SK-N-SH treated with all-trans-retinoic acid at 6 μM for 48 hours (cell line): ENCODE measurements around the gene PPFIBP1.

Experiments used
- GLIS3 ChIP-seq: fragments of 250-450 bp; sonication (Bioruptor Pico); IDR thresholded peaks from 2 replicates; pipeline ENCODE4 v1.5.0; 2020; ENCODE audit warnings: mild to moderate bottlenecking, moderate library complexity
- ISL1 ChIP-seq: fragments of 250-450 bp; sonication (Bioruptor Pico); IDR thresholded peaks from 2 replicates; pipeline ENCODE4 v2.1.2; 2022; ENCODE audit warnings: mild to moderate bottlenecking, moderate library complexity
- PATZ1 ChIP-seq: fragments of 250-450 bp; sonication (Bioruptor Pico); IDR thresholded peaks from 2 replicates; pipeline ENCODE4 v1.8.0; 2020; ENCODE audit warnings: mild to moderate bottlenecking, moderate library complexity, borderline replicate concordance
- RARB ChIP-seq: fragments of 250-450 bp; sonication (Bioruptor Pico); IDR thresholded peaks from 2 replicates; pipeline ENCODE4 v1.8.0; 2021; ENCODE audit warnings: mild to moderate bottlenecking, moderate library complexity
- TOX ChIP-seq: fragments of 250-450 bp; sonication (Bioruptor Pico); IDR thresholded peaks from 2 replicates; pipeline ENCODE4 v1.8.0; 2021; ENCODE audit warnings: mild to moderate bottlenecking, moderate library complexity, borderline replicate concordance
- ZFP3 ChIP-seq: fragments of 250-450 bp; sonication (Bioruptor Pico); IDR thresholded peaks from 2 replicates; pipeline ENCODE4 v1.5.0; 2020; ENCODE audit warnings: mild to moderate bottlenecking, moderate library complexity
- TF ChIP-seq, protein P1 (sequence below): fragments of 250-450 bp; sonication (Bioruptor Pico); IDR thresholded peaks from 2 replicates; pipeline ENCODE4 v1.5.1; 2020; ENCODE audit warnings: low read depth, mild to moderate bottlenecking, moderate library complexity
- TF ChIP-seq, protein P2 (sequence below): fragments of 250-450 bp; sonication (Bioruptor Pico); IDR thresholded peaks from 2 replicates; pipeline ENCODE4 v1.5.1; 2021; ENCODE audit warnings: mild to moderate bottlenecking, moderate library complexity

- TF ChIP-seq PATZ1 (CRISPR knock-in tag) (no peak), TOX (CRISPR knock-in tag) (no peak), ZFP3 (CRISPR knock-in tag) (no peak), ISL1 (CRISPR knock-in tag) (no peak), GLIS3 (CRISPR knock-in tag) (no peak), RARB (CRISPR knock-in tag) (no peak)
- TF ChIP-seq, protein P1, sequence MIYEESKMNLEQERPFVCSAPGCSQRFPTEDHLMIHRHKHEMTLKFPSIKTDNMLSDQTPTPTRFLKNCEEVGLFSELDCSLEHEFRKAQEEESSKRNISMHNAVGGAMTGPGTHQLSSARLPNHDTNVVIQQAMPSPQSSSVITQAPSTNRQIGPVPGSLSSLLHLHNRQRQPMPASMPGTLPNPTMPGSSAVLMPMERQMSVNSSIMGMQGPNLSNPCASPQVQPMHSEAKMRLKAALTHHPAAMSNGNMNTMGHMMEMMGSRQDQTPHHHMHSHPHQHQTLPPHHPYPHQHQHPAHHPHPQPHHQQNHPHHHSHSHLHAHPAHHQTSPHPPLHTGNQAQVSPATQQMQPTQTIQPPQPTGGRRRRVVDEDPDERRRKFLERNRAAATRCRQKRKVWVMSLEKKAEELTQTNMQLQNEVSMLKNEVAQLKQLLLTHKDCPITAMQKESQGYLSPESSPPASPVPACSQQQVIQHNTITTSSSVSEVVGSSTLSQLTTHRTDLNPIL (CRISPR knock-in tag), result no peak
- TF ChIP-seq, protein P2, sequence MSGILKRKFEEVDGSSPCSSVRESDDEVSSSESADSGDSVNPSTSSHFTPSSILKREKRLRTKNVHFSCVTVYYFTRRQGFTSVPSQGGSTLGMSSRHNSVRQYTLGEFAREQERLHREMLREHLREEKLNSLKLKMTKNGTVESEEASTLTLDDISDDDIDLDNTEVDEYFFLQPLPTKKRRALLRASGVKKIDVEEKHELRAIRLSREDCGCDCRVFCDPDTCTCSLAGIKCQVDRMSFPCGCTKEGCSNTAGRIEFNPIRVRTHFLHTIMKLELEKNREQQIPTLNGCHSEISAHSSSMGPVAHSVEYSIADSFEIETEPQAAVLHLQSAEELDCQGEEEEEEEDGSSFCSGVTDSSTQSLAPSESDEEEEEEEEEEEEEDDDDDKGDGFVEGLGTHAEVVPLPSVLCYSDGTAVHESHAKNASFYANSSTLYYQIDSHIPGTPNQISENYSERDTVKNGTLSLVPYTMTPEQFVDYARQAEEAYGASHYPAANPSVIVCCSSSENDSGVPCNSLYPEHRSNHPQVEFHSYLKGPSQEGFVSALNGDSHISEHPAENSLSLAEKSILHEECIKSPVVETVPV (CRISPR knock-in tag), result no peak
These were observed 47.5 kb downstream of the PPFIBP1 start for GRCh38 chr12:27571463-27571862.
